COLO829 (cell line): Measurements from ENCODE around the gene SNHG17.

Source experiments
- DNase-seq: peaks from one replicate; pipeline ENCODE4 v3.0.0; 2012; ENCODE audit warnings: low spot score

Gene SNHG17

DNA sequence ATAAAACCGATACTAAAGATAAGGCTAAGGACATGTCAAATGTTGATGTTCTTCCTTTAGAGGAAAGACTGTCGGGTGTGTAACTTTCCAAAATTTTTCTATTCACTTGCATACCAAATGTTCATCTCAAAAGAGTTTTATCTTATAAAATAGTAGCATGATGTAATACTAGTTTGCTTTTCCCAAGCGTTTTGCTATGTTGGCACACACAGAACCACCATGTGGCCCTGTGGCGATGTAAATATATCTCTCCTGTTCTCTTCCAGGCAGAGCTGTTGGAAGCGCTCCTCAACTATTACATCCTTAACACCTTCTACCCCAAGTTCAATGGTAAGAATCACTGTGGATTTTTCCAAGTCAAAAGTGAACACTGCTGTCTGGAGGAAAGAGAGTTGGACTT, 62.3 kb downstream of the SNHG17 start:
- no peak for DNase-seq
